ENCODE data around the gene NUP214. TPM values are rescaled to one million over a fixed set of nuclear protein-coding genes. Genes with fewer than 3 reads are reported as not detected.
"Not testable (repeated sequence)": the region's sequence is repeated elsewhere in the genome, so short reads cannot be mapped to it uniquely, and the experiment has no call there.

NUP214 gene
- total and polyA plus RNA-seq, 9 donors = 25.0 to 60.7 (median 46.6) TPM

- TF ChIP-seq POLR2A (IDR thresholded peaks at IDR 0.05) = no peak
- no peak for TF ChIP-seq EP300 (IDR thresholded peaks at IDR 0.05)
- TF ChIP-seq CTCF (IDR thresholded peaks at IDR 0.05) = no peak
- no peak overlapping the region for H3K4me3 ChIP-seq
- no peaks in the 10 kb centered on the region for H3K36me3 ChIP-seq
- no peak for DNase-seq
- no peaks in the 10 kb centered on the region for H3K9me3 ChIP-seq
- no peaks in the 10 kb centered on the region for H3K27me3 ChIP-seq
- H3K4me1 ChIP-seq (ENCODE audit: insufficient read depth) = no peaks in the 10 kb centered on the region
- no peak overlapping the region for H3K27ac ChIP-seq
- intact Hi-C loops (cut with DNase I) = no loop called here
- 92 to 97% (median 93%) methylated on average over 3 of the region's 3 CpGs for WGBS, 3 donors
These were observed 76.5 kb downstream of the NUP214 start for GRCh38 chr9:131201856-131202255.

GRCh38 chr9:131203431-131204218, 78.2 kb downstream of the NUP214 start:
- Histone ChIP-seq H3K4me3 (no peak overlapping the region), H3K4me1 (ENCODE audit: insufficient read depth) (no peaks in the 10 kb centered on the region), H3K27ac (no peak overlapping the region), H3K36me3 (no peaks in the 10 kb centered on the region), H3K27me3 (no peaks in the 10 kb centered on the region), H3K9me3 (no peaks in the 10 kb centered on the region)
- intact Hi-C loops (cut with DNase I) = no loop called here
- TF ChIP-seq POLR2A (IDR thresholded peaks at IDR 0.05) (no peak), EP300 (IDR thresholded peaks at IDR 0.05) (no peak), CTCF (IDR thresholded peaks at IDR 0.05) (no peak)
- WGBS, 3 donors = 84 to 91% (median 90%) methylated on average over 4 of the region's 4 CpGs
- no peak for DNase-seq

GRCh38 chr9:131204285-131204684, 78.9 kb downstream of the NUP214 start:
- H3K36me3 ChIP-seq = no peaks in the 10 kb centered on the region
- TF ChIP-seq POLR2A (IDR thresholded peaks at IDR 0.05) (no peak), CTCF (IDR thresholded peaks at IDR 0.05) (no peak), EP300 (IDR thresholded peaks at IDR 0.05) (no peak)
- WGBS, 3 donors = 85 to 88% (median 87%) methylated on average over 8 of the region's 8 CpGs

GRCh38 chr9:131206495-131206894, 81.1 kb downstream of the NUP214 start:
- no peaks in the 10 kb centered on the region for H3K27me3 ChIP-seq
- H3K4me3 ChIP-seq = no peak overlapping the region
- TF ChIP-seq POLR2A (IDR thresholded peaks at IDR 0.05) = no peak
- TF ChIP-seq CTCF (IDR thresholded peaks at IDR 0.05) = no peak
- no peak for TF ChIP-seq EP300 (IDR thresholded peaks at IDR 0.05)
- DNase-seq = no peak
- H3K27ac ChIP-seq = no peak overlapping the region
- no peaks in the 10 kb centered on the region for H3K9me3 ChIP-seq
- H3K36me3 ChIP-seq = no peaks in the 10 kb centered on the region
- 90 to 99% (median 94%) methylated on average over 3 of the region's 3 CpGs for WGBS, 3 donors
- no peaks in the 10 kb centered on the region for H3K4me1 ChIP-seq (ENCODE audit: insufficient read depth)
- intact Hi-C loops (cut with DNase I) = no loop called here

More at GRCh38 chr9:131204285-131204684, 78.9 kb downstream of the NUP214 start:
- DNase-seq = no peak
- Histone ChIP-seq H3K4me1 (ENCODE audit: insufficient read depth) (no peaks in the 10 kb centered on the region), H3K9me3 (no peaks in the 10 kb centered on the region), H3K27me3 (no peaks in the 10 kb centered on the region), H3K27ac (no peak overlapping the region), H3K4me3 (no peak overlapping the region)
- intact Hi-C loops (cut with DNase I) = no loop called here

GRCh38 chr9:131211920-131212319, 86.5 kb downstream of the NUP214 start:
- not testable (repeated sequence) for H3K4me1 ChIP-seq (ENCODE audit: insufficient read depth); H3K4me3 ChIP-seq; H3K27me3 ChIP-seq; H3K36me3 ChIP-seq; DNase-seq; H3K9me3 ChIP-seq; H3K27ac ChIP-seq
- WGBS, 3 donors = 95 to 97% (median 95%) methylated on average over 4 of the region's 4 CpGs
- intact Hi-C loops (cut with DNase I) = loop anchor here in 1 of 4 donors (5.0 kb wide), 1 partner anchor 1625 kb away; no protein-coding TSS in a partner anchor
